CD4-positive, alpha-beta T cell (primary cell): ENCODE results near the gene TOPAZ1. TPM values are rescaled to one million over a fixed set of nuclear protein-coding genes. Genes with fewer than 3 reads are reported as not detected.
A peak's percentile ranks its signal among the peaks of the same experiment; 100 is the strongest.

Experiments
- ATAC-seq: fragments of 200-7000 bp; cut with Tn5 transposase; one replicate; pipeline ENCODE4 v1.10.0; 2022; ENCODE audit warnings: mild to moderate bottlenecking; ENCODE audit not compliant: poor library complexity
- CTCF ChIA-PET: fragments of 350-600 bp; sonication (Branson Sonifier 250); formaldehyde crosslinking; loops from one replicate; lab custom pipeline; 2021; ENCODE audit warnings: antibody characterized with exemption, inconsistent platforms; lab: Charles Lee
- POLR2A ChIA-PET: fragments of 350-600 bp; sonication (Branson Sonifier 250); formaldehyde crosslinking; loops from one replicate; lab custom pipeline; 2021; ENCODE audit warnings: antibody characterized with exemption, inconsistent platforms; lab: Charles Lee
- DNase-seq, 14 experiments: peaks; one replicate each; pipeline ENCODE4 v3.0.0-alpha.2; 2013 to 2020; ENCODE audit warnings: mixed read lengths in 2 of 14
- H3K27ac ChIP-seq, 2 donors: one replicate each; pipeline versions ENCODE4 v1.5.1 to v1.7.0; 2013; ENCODE audit warnings: low read length in 2 of 2, low read depth in 1 of 2, mild to moderate bottlenecking in 1 of 2
- H3K27me3 ChIP-seq, 2 experiments: 1 replicate in 1 of 2; 2 replicates in 1 of 2; pipeline versions ENCODE4 v1.6.1 to v1.7.0; 2013; ENCODE audit warnings: low read length in 2 of 2, control low read depth in 1 of 2, mild to moderate bottlenecking in 1 of 2, moderate library complexity in 1 of 2; ENCODE audit not compliant: insufficient read depth in 2 of 2, control insufficient read depth in 1 of 2
- H3K36me3 ChIP-seq: one replicate; pipeline ENCODE4 v1.6.1; 2013; ENCODE audit warnings: low read length, control low read depth; ENCODE audit not compliant: insufficient read depth
- H3K4me1 ChIP-seq: one replicate; pipeline ENCODE4 v1.6.1; 2013; ENCODE audit warnings: low read length, control low read depth; ENCODE audit not compliant: insufficient read depth
- H3K4me3 ChIP-seq: one replicate; pipeline ENCODE4 v1.5.1; 2013; ENCODE audit warnings: mild to moderate bottlenecking, low read length, moderate library complexity
- H3K9me3 ChIP-seq, 2 experiments: 1 replicate in 1 of 2; 2 replicates in 1 of 2; pipeline versions ENCODE4 v1.6.1 to v1.7.0; 2013; ENCODE audit warnings: low read length in 2 of 2, mild to moderate bottlenecking in 2 of 2, control low read depth in 1 of 2, moderate library complexity in 1 of 2; ENCODE audit not compliant: control insufficient read depth in 1 of 2, insufficient read depth in 1 of 2
- H3K27ac Mint-ChIP-seq: one replicate; pipeline ENCODE4 v1.8.0; 2020; ENCODE audit warnings: mixed read lengths
- H3K27me3 Mint-ChIP-seq: one replicate; pipeline ENCODE4 v1.8.0; 2021; ENCODE audit warnings: mixed read lengths
- H3K36me3 Mint-ChIP-seq: one replicate; pipeline ENCODE4 v1.8.0; 2021; ENCODE audit warnings: low read depth, mixed read lengths
- H3K4me1 Mint-ChIP-seq: one replicate; pipeline ENCODE4 v1.8.0; 2021; ENCODE audit warnings: low read depth, mixed read lengths
- H3K4me3 Mint-ChIP-seq: one replicate; pipeline ENCODE4 v1.8.0; 2020; ENCODE audit warnings: mild to moderate bottlenecking, mixed read lengths
- H3K9me3 Mint-ChIP-seq: one replicate; pipeline ENCODE4 v1.8.0; 2020; ENCODE audit warnings: mixed read lengths
- CTCF ChIP-seq: fragments of 200-600 bp; IDR thresholded peaks from one replicate; pipeline ENCODE4 v1.8.0; 2022; ENCODE audit warnings: antibody characterized with exemption, mild to moderate bottlenecking
- intact Hi-C, 2 experiments: fragments of 100-400 bp; cut with DNase I in 1 of 2; cut with micrococcal nuclease in 1 of 2; formaldehyde crosslinking; loops; one replicate each; pipeline versions ENCODE4 v1.15.1 to v1.9.0; 2023 to 2025; cut with DNase I, micrococcal nuclease
- total RNA-seq, 174 experiments: library from RNA in 2 of 174; stranded (reverse) in 2 of 174; gene quantifications; one replicate each; pipeline ENCODE4 v1.2.3 and lab custom pipeline; 2021 to 2026

Gene TOPAZ1
- total RNA-seq, 2 experiments from 2014 or later = not detected

GRCh38 chr3:44338010-44338827 lies 96.5 kb downstream of the TOPAZ1 start, which contains the start of gene TCAIM:
TSS of gene TCAIM (plus strand) at chr3:44338766. CDS start at chr3:44354783, 16,017 bp downstream.
- peaks cover 32% of the 10 kb centered on the region for H3K4me1 Mint-ChIP-seq
- Histone ChIP-seq H3K36me3 (no peaks in the 10 kb centered on the region), H3K27ac (peak within 1 kb of the TSS; percentile 91 to 92), H3K4me1 (peaks cover 17% of the 10 kb centered on the region), H3K27me3 (no peaks in the 10 kb centered on the region), H3K9me3 (no peaks in the 10 kb centered on the region), H3K4me3 (peak within 1 kb of the TSS; percentile 69)
- no peaks in the 10 kb centered on the region for H3K9me3 Mint-ChIP-seq
- POLR2A ChIA-PET = interaction anchor here (0.6 to 2.4 kb wide), 17 partner anchors 10 to 1351 kb away, joined by 3 to 42 read pairs (median 5); partner anchors contain the start of genes EXOSC7, KIAA1143, KIF15 and SACM1L
- H3K27ac Mint-ChIP-seq = peak within 1 kb of the TSS; percentile 95
- peak within 1 kb of the TSS; percentile 93 for H3K4me3 Mint-ChIP-seq
- CTCF ChIA-PET = interaction anchor here (0.9 to 1.3 kb wide), 4 partner anchors 10 to 173 kb away, joined by 3 to 4 read pairs (median 3); no protein-coding TSS in a partner anchor
- ATAC-seq = peak; percentile 92
- no peak for TF ChIP-seq CTCF
- intact Hi-C loops = loop anchor here (2.0 to 10.0 kb wide), 8 partner anchors 137 to 716 kb away; partner anchors contain the start of genes ZNF445 (in 2 of the 2), ABHD5 (in 1 of the 2), ANO10 (in 1 of the 2) and EXOSC7 (in 1 of the 2)
- peak; percentile 98 to 100 (median 99) for DNase-seq
- peaks cover 12% of the 10 kb centered on the region for H3K27me3 Mint-ChIP-seq
- H3K36me3 Mint-ChIP-seq = peaks cover 15% of the 10 kb centered on the region

- H3K9me3 ChIP-seq = no peaks in the 10 kb centered on the region
- ATAC-seq = peak; percentile 53
- H3K27ac ChIP-seq = peak overlapping the region; percentile 91 to 92
- no peaks in the 10 kb centered on the region for H3K36me3 ChIP-seq
- H3K36me3 Mint-ChIP-seq = peaks cover 15% of the 10 kb centered on the region
- intact Hi-C loops = loop anchor here (2.0 to 10.0 kb wide), 8 partner anchors 136 to 716 kb away; partner anchors contain the start of genes ZNF445 (in 2 of the 2), ABHD5 (in 1 of the 2), ANO10 (in 1 of the 2) and EXOSC7 (in 1 of the 2)
- H3K9me3 Mint-ChIP-seq = no peaks in the 10 kb centered on the region
- DNase-seq = no peak
- H3K27me3 Mint-ChIP-seq = peaks cover 6% of the 10 kb centered on the region
- H3K4me3 Mint-ChIP-seq = peak overlapping the region; percentile 93
- ChIA-PET POLR2A (interaction anchor here (0.6 to 2.4 kb wide), 15 partner anchors 10 to 1350 kb away, joined by 3 to 42 read pairs (median 5); partner anchors contain the start of genes KIAA1143, KIF15, SACM1L and TMEM42), CTCF (interaction anchor here (0.9 to 1.3 kb wide), 3 partner anchors 11 to 173 kb away, joined by 3 to 4 read pairs (median 3); no protein-coding TSS in a partner anchor)
- H3K4me1 ChIP-seq = peaks cover 17% of the 10 kb centered on the region
- H3K4me3 ChIP-seq = peak overlapping the region; percentile 69
- H3K4me1 Mint-ChIP-seq = peaks cover 32% of the 10 kb centered on the region
- no peak for TF ChIP-seq CTCF
- peak overlapping the region; percentile 95 for H3K27ac Mint-ChIP-seq
- no peaks in the 10 kb centered on the region for H3K27me3 ChIP-seq
Observed at GRCh38 chr3:44338828-44339127, 97.1 kb downstream of the TOPAZ1 start.
